IMR-90 (cell line): ENCODE data around the gene FCRLA.

Experiments used
- CEBPB ChIP-seq: IDR thresholded peaks from 2 replicates; pipeline ENCODE4 v1.6.1; 2012; ENCODE audit warnings: low read depth, low read length, improper control_type of control experiment
- RFX5 ChIP-seq: IDR thresholded peaks from 2 replicates; pipeline ENCODE4 v1.8.0; 2012; ENCODE audit warnings: low read depth, mild to moderate bottlenecking, low read length, moderate library complexity
- SMC3 ChIP-seq: fragments of 150-350 bp; IDR thresholded peaks from 2 replicates; pipeline ENCODE4 v1.6.1; 2016; ENCODE audit warnings: low read depth, mild to moderate bottlenecking, antibody characterized with exemption, low read length, moderate library complexity
- TF ChIP-seq, protein P1 (sequence below): conservative IDR thresholded peaks from 2 replicates; pipeline ENCODE4 v1.5.1; 2012; ENCODE audit warnings: mild to moderate bottlenecking, low read depth, low read length, improper control_type of control experiment
- TF ChIP-seq, protein P2 (sequence below): fragments of 150-350 bp; IDR thresholded peaks from 2 replicates; pipeline ENCODE4 v1.6.1; 2017; ENCODE audit warnings: mild to moderate bottlenecking, antibody characterized with exemption, low read length, low read depth

DNA sequence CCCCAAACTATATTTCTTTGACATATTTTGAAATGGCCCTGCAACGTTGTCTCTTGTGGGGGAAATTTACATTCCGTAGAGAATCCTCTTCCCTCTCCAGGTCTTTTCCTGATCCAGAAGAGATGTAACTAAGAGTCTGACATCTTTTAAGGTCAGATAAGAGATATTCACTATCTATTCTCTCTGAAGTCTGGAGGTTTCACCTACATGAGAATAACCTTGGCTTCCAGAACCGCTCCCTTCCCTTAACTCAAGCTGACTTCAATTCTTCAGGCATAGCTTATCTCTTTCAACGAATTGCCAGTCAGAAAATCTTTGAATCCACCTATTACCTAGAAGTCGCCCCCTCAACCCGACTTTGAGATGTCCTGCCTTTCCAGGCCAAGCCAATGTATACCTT is 24.2 kb downstream of the FCRLA start:
- TF ChIP-seq, protein P1, sequence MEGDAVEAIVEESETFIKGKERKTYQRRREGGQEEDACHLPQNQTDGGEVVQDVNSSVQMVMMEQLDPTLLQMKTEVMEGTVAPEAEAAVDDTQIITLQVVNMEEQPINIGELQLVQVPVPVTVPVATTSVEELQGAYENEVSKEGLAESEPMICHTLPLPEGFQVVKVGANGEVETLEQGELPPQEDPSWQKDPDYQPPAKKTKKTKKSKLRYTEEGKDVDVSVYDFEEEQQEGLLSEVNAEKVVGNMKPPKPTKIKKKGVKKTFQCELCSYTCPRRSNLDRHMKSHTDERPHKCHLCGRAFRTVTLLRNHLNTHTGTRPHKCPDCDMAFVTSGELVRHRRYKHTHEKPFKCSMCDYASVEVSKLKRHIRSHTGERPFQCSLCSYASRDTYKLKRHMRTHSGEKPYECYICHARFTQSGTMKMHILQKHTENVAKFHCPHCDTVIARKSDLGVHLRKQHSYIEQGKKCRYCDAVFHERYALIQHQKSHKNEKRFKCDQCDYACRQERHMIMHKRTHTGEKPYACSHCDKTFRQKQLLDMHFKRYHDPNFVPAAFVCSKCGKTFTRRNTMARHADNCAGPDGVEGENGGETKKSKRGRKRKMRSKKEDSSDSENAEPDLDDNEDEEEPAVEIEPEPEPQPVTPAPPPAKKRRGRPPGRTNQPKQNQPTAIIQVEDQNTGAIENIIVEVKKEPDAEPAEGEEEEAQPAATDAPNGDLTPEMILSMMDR, result no peak
- TF ChIP-seq, protein P2, sequence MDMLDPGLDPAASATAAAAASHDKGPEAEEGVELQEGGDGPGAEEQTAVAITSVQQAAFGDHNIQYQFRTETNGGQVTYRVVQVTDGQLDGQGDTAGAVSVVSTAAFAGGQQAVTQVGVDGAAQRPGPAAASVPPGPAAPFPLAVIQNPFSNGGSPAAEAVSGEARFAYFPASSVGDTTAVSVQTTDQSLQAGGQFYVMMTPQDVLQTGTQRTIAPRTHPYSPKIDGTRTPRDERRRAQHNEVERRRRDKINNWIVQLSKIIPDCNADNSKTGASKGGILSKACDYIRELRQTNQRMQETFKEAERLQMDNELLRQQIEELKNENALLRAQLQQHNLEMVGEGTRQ, result no peak
- TF ChIP-seq CEBPB (no peak), RFX5 (no peak), SMC3 (no peak)
